ENCODE data around the gene RIN3. TPM values are rescaled to one million over a fixed set of nuclear protein-coding genes. Genes with fewer than 3 reads are reported as not detected.

Gene RIN3
- total RNA-seq, 1 experiment from 2014 or later = 1.5 TPM

GRCh38 chr14:92638266-92638665, 124.7 kb downstream of the RIN3 start:
- Histone ChIP-seq H3K23me2 (ENCODE audit: insufficient read length, low read depth, low read length, poor library complexity, severe bottlenecking) (no peaks in the 10 kb centered on the region), H3K18ac (ENCODE audit: insufficient read length, low read depth, low read length) (no peak overlapping the region), H3K27me3 (ENCODE audit: insufficient read depth, low read length) (no peaks in the 10 kb centered on the region), H3K4me1 (ENCODE audit: insufficient read depth, low read length) (no peaks in the 10 kb centered on the region), H3K4me2 (ENCODE audit: insufficient read depth, insufficient read length, low read length) (no peak overlapping the region), H4K5ac (ENCODE audit: insufficient read length, low read depth, low read length) (no peak overlapping the region), H2BK20ac (ENCODE audit: low read depth, low read length, poor library complexity, severe bottlenecking) (no peak overlapping the region), H2BK120ac (ENCODE audit: low read depth, low read length, poor library complexity, severe bottlenecking) (no peak overlapping the region), H3K9ac (ENCODE audit: extremely low read depth, insufficient read length, low read length) (no peak overlapping the region), H3K27ac (ENCODE audit: insufficient read length, low read depth, low read length) (no peak overlapping the region), H3K23ac (ENCODE audit: insufficient read length, low read depth, low read length) (no peak overlapping the region), H3T11ph (ENCODE audit: low read length) (no peak overlapping the region), H4K8ac (replicated peaks; ENCODE audit: insufficient read length, low read depth, low read length) (no peak overlapping the region), H2BK12ac (ENCODE audit: insufficient read length, low read depth, low read length) (no peak overlapping the region), H3K79me1 (ENCODE audit: insufficient read depth, low read depth, low read length, poor library complexity, severe bottlenecking) (no peaks in the 10 kb centered on the region), H2AK5ac (ENCODE audit: insufficient read length, low read length) (no peak overlapping the region), H3K9me3 (ENCODE audit: control insufficient read depth, low read depth, low read length) (no peaks in the 10 kb centered on the region), H4K20me1 (ENCODE audit: control insufficient read depth, insufficient read depth, insufficient read length) (no peaks in the 10 kb centered on the region), H4K91ac (ENCODE audit: insufficient read length, low read depth, low read length) (no peak overlapping the region), H3K4ac (ENCODE audit: low read depth, low read length) (no peak overlapping the region), H3K79me2 (ENCODE audit: insufficient read depth, low read length) (no peaks in the 10 kb centered on the region), H2BK15ac (ENCODE audit: low read depth, low read length) (no peak overlapping the region), H2AFZ (ENCODE audit: low read length) (no peak overlapping the region), H3K56ac (ENCODE audit: insufficient read length, low read depth, low read length) (no peak overlapping the region), H3K14ac (ENCODE audit: insufficient read depth, low read length) (no peak overlapping the region), H2BK5ac (ENCODE audit: insufficient read length, low read length) (no peak overlapping the region)
- Mint-ChIP-seq H3K9me3 (no peaks in the 10 kb centered on the region), H3K27ac (peak overlapping the region in 1 of 3 experiments; percentile 45; a peak in 1 of 7 replicates), H3K4me1 (peaks cover 4 to 10% of the 10 kb centered on the region in 2 experiments; a peak in 3 of 4 replicates), H3K36me3 (ENCODE audit: insufficient read depth in 1 of 3, low read depth in 3 of 3) (no peaks in the 10 kb centered on the region), H3K27me3 (ENCODE audit: low read depth) (peaks cover 1% of the 10 kb centered on the region), H3K4me3 (no peak overlapping the region; a peak in 1 of 5 replicates)
- TF ChIP-seq CTCF (conservative IDR thresholded peaks at IDR 0.05) = no peak
- WGBS (ENCODE audit: extremely low coverage, insufficient read length, low lambda C conversion rate) = no CpG with 5 or more reads among the region's 9 CpGs
- no peak for DNase-seq
